Forelimb muscle (tissue), 1 donor: Measurements from ENCODE around the gene CPZ. TPM values are rescaled to one million over a fixed set of nuclear protein-coding genes. Genes with fewer than 3 reads are reported as not detected.
"Not testable (repeated sequence)": the region's sequence is repeated elsewhere in the genome, so short reads cannot be mapped to it uniquely, and the experiment has no call there.

ENCODE experiments used
- DNase-seq: peaks from one replicate; pipeline ENCODE4 v3.0.0-alpha.2; 2013; ENCODE audit warnings: low read depth
- polyA plus RNA-seq: library from polyadenylated mRNA; unstranded; fragments of 120-200 nt; gene quantifications from one replicate; pipeline ENCODE4 v1.2.1, GENCODE V29; 2013; ENCODE audit not compliant: insufficient read length

The CPZ gene
- polyA plus RNA-seq, 1 donor: 8.6 TPM

- DNase-seq: no peak
These were observed 16.3 kb downstream of the CPZ start for GRCh38 chr4:8608714-8609391.

GRCh38 chr4:8609406-8609805 is 16.8 kb downstream of the CPZ start:
- no peak for DNase-seq

- no peak for DNase-seq
These were observed 17.3 kb downstream of the CPZ start for GRCh38 chr4:8609824-8610350.

- no peak for DNase-seq
These were observed 18.5 kb downstream of the CPZ start for GRCh38 chr4:8610858-8611616.

GRCh38 chr4:8612646-8613045 is 20.1 kb downstream of the CPZ start:
- DNase-seq: no peak

- DNase-seq: no peak
These were observed 21.1 kb downstream of the CPZ start for GRCh38 chr4:8613421-8614364.

- no peak for DNase-seq
These were observed 22.0 kb downstream of the CPZ start for GRCh38 chr4:8614365-8615193.

- no peak for DNase-seq
These were observed 22.8 kb downstream of the CPZ start for GRCh38 chr4:8615366-8615765.

- DNase-seq: no peak
These were observed 23.6 kb downstream of the CPZ start for GRCh38 chr4:8615921-8616787.

GRCh38 chr4:8616831-8617230 is 24.3 kb downstream of the CPZ start:
- DNase-seq: no peak

- DNase-seq: no peak
These were observed 25.0 kb downstream of the CPZ start for GRCh38 chr4:8617486-8618040.

GRCh38 chr4:8618421-8618820 is 25.9 kb downstream of the CPZ start:
- DNase-seq: no peak

GRCh38 chr4:8618961-8619720 is 26.6 kb downstream of the CPZ start:
- DNase-seq: no peak

- DNase-seq: not testable (repeated sequence)
These were observed 28.6 kb downstream of the CPZ start for GRCh38 chr4:8621135-8621534.

GRCh38 chr4:8624601-8625272 is 32.2 kb downstream of the CPZ start:
- not testable (repeated sequence) for DNase-seq

GRCh38 chr4:8630240-8630905 is 37.8 kb downstream of the CPZ start:
- not testable (repeated sequence) for DNase-seq

GRCh38 chr4:8631896-8632295 is 39.3 kb downstream of the CPZ start:
- not testable (repeated sequence) for DNase-seq

GRCh38 chr4:8634773-8635172 is 42.2 kb downstream of the CPZ start:
- not testable (repeated sequence) for DNase-seq
